Activated CD4-positive, alpha-beta T cell treated with anti-CD3 and anti-CD28 coated beads, Interleukin-2, amount 50 U/mL, for 48 hours (primary cell): Measurements from ENCODE around the gene GJD3.

Experiments used
- DNase-seq, 2 experiments: peaks; one replicate each; pipeline ENCODE4 v3.0.0-alpha.2; 2020

Gene GJD3

DNA sequence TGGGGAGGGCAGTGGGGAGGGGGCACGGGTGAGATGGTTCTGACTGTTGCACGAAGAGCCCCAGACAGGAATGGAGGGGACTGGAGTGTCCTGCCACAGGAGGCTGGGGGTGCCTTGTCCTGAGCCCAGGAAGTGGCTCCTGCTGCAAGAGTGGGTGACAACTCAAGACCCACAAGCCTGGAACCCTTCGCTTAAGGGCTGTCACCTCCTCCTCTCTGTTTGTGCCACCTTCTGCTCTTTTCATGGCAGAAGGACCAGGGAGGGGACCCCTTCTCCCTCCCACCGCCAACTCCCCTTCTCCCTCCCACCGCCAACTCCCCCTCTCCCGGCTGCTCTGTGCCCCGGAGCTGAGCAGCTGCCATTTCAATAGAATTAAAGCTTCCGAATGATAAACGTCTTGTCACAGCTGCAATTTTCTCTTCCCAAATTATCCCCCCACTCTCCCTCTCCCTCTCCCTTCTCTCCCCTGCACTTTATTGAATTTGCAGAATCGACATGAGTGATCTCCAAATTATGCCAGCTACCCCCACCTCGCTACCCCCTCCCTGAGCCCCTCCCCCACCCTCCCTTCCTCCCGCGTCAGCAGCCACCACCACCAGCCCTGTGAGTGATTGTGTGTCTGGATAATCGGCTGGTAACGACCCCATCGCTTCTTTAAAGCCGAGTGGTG, 13.7 kb downstream of the GJD3 start:
- no peak for DNase-seq

DNA sequence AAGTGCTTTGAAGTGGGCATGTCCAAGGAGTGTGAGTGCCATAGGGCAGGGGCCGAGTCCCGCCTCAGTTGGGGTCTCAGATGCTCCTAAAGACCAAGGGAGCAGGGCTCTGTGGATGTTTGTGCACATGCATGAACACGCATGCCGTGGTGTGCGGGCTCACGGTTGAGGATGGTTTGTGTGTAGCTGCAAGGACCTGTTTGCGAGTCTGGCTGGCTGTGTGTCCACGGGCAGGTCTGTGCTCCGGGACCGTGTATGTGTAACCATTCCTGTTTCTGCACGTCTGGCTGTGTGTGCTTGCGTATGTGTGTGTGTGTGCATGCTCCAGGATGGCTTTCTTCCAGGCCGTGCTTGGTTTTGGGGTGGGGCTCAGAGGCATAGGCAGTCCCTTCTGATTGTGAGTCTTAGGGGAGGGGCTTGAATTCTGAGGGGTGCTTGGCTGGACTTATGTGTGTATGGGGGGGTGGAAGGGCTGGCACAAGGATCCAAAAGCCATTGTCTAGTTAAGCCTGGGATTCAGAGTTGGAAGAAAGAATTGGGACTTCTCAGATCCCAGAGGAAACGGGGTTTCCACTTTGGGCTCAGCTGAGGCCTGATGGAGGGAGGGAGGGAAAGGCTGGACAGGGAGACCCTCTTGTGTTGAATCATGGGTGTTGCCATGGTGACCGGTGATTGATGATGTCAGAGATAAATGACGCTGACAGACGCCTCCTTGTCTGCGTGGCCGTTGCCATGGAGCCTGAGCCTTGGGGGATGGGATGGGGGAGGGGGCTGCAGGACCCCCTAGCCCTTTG, 14.4 kb downstream of the GJD3 start:
- DNase-seq, result no peak

DNA sequence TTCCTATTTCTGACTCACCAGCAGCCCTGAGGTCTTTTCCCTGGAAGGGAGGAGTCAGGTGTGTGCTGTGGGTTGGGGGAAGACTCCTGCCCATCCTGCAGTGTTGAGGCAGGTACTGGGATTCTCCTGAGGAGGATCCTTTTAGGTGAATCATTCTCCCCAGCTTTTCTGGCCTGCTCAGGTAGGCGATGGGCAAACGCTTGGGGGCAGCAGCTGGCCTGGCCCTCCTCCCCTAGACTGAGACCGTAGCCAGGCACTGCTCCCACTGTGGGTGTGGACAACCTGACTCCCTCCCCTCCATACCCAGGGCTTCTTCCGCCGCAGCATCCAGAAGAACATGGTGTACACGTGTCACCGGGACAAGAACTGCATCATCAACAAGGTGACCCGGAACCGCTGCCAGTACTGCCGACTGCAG, 15.1 kb downstream of the GJD3 start:
- no peak for DNase-seq

DNA sequence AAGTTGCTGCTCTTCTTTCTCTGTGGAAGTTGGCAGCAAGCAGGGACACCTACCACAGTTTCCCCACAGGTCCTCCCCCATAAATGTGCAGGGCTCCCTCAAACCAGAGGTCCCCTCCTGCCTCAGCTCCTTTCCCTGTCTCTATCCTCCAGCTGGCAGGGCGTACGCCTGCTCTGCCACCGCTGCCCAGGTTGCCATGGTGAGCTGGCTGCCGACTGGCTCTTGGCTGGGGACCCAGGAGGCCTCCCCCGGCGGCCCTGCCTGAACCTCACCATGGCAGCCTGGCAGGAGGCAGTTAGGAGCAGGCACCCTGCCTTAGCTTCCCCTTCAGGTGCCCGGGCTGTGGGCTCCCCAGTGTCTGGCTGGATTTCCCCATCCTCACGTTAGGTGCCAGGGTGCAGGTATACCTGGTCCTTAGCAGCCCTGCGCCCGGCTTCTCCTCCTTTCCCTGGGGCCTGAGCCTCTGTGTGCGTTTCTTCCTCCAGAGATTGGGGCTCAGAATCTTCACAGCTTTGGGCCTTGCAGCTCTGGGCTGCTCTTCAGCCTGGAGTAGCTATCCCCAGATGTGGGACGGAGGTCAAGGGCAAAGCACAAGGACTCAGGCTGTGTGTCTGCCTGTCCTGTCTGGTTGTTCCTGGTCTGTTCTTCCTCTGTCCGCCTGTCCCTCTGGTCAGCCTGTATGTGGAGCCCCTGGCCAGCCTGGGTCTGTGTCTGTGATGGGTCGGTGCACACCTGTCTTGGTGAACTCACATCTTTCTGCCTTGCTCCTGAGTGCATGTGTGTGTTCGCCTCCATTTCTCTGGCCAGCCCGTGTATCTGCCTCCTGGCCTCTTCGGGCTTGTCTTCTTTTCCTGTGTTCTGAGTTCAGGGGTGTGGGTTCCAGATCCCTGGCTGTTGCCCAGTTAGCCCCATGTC, 15.7 kb downstream of the GJD3 start:
- DNase-seq, result no peak

DNA sequence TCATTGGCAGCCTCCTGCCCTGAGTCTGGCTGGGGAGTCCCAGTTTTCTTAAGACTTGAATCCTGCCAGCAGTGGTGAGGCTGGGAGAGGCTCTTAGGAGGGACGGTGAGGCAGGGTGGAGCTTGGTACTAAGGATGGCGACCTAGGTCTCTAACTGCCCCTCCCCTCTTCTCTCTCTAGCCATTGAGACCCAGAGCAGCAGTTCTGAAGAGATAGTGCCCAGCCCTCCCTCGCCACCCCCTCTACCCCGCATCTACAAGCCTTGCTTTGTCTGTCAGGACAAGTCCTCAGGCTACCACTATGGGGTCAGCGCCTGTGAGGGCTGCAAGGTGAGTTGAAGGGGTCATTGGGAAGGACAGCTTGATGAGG, 16.4 kb downstream of the GJD3 start:
- DNase-seq, result no peak

DNA sequence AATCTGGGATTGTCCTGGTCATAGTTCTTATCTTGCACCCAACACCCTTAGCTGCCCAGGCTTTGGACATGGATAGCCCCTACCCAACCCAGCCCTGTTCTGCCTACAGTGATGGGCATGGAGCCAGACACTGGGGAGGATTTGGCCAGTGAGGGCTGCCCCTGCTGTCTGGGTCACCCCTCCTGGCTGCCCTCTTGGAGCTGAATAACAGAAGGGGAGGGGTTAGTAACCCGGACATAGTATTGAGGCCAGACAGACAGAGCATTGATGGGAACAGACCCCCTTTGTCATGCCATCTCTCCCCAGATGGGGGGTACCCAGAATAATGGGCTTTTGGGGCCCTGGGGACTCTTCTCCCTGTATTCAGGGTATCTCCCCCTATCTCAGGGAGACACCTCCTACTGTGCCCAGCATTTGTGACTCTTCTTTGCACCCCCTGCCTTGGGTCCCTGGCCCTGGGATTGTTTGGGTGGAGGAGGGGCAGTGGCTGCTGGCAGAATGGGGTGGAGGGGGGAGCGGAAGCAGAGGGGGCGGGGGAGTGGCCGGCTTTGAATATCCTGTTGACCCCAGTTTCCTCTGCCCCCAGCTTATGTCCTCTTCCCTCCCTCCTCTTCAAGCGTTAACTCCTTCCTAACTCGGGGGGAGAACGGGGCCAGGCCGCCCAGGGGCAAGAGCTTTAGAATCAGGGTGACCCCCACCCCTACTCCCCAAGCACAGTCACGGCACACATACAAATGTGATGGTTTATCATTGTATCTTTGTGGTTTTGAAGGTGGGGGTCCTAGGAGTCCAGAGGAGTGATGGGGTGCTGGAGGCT, 17.0 kb downstream of the GJD3 start:
- no peak for DNase-seq

DNA sequence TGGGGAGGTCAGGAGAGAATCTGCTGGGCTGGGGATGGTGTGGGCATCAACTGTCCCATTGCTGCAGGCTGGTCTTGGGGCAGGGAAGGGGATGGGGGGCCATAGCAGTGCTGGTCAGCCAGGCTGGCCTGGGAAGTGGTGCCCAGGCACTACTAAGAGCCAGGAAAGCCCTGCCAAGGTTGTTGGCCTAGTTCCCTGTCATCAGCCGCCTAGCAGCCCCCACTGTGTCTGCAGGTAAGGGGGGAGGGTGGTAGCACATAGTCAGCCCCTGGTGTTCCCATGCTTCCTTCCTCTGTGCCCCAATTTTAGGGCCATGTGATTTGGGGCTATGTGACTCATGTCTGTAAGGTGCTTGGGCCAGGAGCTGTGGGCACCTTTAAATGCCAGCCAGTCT, 17.8 kb downstream of the GJD3 start:
- DNase-seq, result no peak

DNA sequence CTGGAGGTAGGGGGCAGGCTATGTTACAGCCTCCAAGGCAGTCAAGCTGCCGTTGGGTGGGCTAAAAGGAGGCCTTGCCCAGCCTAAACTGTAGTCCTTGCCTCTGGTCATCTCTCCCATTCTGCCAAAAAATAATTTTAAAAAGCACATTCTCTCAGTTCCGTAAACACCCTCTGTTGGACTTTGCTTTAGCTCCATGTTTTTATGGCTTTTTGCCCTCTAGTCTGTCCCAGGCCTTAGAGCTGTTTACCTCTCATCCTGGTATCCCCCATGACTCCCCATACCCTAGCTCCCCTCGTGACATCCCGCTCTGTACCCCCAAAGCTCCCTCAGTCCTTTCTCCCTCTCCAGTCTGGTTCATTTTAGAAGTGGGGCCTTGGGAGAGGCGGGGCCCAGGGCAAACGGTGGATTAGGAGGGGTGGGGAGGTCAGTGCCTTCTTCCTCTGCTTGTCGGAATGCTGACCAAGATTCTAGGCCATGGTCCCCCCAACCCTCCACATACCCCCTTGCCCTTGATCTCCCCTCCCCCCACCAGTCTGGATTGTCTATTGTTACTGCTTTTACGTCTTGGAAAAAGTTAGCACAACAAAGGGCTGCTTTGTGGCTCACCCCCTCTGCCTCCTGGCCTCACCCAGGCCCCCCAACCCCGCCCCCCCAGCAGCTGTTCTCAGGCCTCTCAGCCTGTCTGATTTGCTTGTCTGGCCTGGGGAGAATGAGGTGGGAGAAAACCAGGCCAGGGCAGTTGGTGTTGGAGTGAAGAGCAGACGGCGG, 18.4 kb downstream of the GJD3 start:
- no peak for DNase-seq

DNA sequence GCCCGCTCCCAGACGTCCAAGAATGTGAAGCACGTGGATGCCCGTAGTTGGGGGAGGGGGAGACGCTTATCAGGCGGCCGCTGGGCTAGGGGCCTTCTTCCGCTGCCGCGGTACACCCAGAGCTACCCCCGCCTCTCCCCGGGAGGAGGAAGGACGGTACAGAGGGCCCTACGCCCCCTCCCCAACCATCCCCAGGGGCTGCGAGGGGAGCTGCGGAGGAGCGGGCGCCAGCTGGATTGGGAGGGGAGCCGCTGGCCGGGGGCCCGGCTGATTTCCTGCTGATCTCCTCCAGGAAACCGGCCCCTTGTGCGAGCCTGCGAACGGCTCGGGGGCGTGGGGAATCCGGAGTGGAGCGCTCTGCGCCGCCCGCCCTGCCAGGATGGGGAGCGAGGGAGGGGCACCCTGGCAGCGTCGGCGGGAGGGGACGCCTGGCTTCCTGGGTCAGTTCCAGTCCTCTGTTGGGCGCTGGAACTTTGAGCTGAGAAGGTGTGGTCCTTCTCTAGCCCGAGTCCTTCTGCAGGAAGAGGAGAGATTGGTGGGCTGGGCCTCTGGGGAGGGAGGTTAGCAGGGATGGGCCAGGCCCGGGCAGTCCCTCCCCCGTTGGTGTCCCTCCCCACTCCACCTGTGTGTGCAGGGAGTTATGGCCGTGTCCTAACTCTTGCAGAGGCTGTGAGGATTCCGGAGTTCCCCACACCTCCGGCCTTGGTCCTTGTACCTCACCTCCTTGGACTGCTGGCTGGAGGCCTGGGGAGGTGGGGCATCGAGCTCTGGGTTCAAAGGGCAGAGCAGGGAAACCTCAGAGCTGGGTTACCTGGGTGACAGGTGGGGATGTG, 19.2 kb downstream of the GJD3 start:
- peak in 1 of 2 experiments; percentile 38 for DNase-seq

DNA sequence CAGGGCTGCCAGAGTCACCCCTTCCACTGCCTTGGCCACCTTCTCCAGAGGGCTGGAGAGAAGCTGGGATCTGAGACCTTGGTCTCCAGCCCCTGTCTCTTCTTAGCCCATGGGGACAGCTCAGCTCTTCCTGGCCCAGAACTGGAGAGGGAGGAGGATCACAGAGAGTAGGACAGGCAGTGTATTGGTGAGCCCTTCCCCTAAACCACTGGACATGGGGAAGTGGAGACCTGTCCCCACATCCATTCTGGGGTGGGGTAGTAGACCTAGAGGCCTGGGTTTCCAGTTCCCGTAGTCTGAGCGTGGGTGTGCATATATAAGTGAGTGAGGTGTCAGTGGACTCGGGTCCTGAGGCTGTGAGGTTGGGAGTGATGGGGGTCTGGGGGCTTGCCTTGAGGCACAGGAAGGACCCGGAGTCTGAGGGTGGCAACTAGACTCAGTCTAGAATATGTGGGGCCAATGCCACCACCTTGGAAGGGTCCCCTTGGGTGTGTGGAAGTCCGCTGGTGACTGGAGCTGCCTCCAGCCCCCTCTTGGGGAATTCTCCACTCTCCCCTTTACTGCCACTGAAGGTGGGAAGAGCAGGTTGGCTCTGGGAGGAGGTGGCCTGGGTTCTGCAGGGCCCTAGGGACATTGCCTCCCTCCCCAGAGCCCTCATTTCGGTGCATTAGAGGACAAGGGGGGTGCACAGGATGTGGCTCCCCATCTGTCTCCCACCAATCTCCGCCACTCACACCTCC, 19.9 kb downstream of the GJD3 start:
- no peak for DNase-seq

DNA sequence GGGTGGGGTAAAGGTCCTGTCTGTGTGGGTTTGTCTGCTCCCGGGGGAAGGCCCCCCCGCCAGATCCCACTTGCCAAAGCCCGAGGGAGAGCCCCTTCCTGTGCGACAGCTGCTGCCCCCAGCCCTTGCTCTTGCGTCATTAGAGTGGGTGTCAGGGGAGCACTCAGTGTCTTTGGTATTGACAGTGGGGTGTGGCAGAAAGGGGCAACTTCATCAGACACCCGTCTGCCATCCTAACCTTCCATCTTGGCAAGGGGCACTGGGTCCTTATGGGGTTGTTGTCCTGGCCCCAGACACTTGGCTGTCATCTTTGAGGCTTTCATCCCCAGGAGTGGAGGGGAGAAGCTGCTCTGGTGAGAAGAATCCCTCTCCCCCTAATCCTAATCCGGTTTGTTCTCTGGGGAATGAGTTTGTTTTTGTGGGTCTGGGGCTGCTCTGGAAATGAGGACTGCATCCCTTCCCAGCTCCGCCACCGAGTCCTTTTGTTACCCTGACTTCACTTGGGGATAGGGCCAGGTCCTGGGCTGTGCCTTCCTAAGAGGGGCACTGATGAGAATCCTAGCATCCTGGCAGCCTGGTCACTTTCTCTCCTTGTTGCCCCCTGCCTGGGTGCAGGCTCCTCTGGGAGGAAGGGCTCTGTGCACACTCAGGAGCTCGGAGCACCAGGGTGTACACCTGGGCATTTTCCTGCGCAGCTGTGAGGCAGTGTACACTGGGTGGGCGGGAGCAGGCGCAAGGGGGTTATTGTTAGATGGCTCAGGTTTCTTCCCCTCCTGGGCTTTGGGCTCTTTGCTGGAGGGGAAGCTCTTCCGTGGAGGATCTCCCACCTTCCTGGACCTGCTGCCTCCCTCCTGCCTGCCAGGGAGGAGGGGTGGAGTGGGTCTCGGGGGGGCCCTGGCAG, 21.1 kb downstream of the GJD3 start:
- DNase-seq, result no peak

DNA sequence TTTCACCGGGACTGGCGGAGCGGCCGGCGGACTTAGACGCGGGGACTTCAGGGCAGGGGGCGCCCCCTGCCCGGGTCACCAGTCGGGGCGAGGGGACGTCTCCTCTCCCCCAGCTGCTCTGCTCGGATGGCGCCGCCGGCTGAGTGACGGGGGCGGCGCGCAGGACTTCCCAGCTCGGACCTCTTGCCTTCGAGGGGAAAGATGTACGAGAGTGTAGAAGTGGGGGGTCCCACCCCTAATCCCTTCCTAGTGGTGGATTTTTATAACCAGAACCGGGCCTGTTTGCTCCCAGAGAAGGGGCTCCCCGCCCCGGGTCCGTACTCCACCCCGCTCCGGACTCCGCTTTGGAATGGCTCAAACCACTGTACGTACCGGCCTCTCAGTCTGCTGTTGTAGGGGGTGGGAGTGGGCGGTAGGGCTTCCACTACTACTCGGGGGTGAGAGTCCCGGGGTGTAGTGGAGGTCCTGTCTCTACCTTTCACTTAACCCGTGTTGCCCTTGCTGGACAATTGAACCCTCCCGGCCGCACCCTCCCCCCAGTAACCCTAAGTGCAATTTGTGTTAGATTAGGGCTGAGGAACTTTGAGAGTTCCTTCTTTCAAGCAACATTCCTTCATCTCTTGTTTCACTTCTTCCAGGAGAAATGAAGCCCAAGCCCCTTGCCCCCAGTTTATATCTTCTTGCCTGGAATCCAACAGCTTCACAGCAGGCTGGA, 21.9 kb downstream of the GJD3 start:
- DNase-seq, result no peak

DNA sequence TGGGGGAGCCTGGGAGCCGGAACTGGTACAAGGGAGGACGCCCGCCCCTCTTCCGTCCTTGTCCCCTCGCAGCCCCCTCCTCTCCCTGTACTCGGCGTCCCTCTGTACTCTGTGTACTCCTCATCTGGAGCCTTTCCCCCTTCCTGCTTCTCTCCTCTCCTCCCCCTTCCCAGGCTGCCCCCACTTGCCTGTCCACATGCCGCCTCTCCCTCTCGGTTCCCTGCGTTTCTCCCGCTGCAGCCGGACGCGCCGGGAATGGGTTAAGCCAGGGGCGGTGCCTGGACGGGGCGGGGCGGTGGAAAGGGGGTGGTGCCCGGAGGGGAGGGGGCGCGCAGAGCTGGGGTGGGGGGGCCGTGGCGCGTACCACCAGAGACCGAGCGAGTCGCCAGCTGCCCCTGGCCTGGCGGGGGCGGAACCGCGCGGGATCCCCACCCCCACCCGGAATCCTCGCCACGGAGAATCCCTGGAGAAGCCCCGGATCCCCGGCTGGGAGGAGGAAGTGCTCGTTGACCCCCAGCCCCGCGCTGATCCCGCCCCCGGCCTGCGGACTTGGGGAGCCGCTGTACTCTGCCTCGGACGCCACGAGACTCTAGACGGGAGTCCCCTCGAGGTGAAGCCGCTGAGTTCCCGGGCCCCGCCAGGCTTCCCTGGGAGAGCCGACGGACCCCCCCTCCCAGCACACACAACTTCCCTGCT, 22.6 kb downstream of the GJD3 start:
- peak in 1 of 2 experiments; percentile 42 for DNase-seq

DNA sequence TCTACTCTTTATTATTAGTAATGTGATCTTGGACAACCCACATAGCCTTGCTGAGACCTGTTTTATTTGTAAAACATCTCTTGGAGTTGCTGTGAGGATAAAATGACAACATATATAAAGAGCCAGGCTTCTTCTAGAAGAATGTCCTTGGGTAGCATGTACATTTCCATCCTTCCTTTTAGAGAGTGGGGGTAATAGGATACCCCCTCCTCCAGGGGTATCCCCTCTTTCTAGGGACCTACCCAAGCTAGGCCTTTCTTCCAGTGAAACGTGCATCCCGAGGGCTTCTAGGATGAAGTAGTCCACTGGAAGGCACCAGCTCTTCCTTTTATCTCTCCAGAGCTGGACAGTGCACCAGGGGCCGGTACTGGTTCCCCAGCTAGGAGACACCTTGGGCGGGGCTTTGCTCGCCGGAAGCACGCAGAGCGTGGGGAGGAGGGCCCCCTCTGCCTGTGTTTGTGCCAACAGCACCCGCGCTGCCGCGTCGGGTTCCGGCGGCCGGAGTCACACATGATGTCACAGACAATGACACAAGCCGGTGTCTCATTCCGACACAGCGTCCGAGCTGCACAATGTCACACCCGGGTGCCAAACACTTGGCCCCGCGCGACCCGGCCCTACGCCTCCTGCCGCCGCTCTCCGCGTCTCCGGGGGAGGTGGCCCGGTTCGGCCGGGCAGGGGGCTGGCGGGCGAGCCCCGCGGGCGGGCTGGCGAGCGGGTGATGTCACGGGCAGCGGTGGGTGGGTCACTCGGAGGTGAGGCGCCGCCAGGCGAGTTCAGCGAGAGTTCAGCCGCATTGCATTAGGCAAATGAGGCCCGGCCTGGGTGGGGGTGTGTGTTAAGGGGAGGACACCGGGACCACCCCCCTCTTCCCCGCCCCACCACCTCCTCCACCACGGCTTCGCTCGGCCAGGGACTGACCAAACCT, 23.4 kb downstream of the GJD3 start:
- DNase-seq, result peak; percentile 82 to 87

DNA sequence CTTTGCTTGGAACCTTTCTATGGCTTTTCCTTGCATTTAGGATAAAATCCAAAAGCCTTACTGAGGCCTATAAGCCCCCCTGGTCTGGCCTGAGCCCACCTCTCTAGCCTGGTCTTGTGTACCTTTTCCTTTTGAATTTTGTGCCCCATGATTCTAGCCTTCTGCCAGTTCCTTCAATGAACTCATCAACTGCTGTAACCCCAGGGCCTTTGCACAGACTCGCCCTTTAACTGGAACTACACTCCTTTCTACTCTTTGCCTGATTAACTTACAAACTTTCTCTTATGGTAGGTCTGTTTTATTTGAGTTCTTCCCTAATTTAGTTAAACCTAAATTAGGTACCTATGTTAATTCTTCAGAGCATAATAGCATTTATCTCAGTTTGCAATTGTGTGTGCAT, 24.2 kb downstream of the GJD3 start:
- DNase-seq, result no peak

DNA sequence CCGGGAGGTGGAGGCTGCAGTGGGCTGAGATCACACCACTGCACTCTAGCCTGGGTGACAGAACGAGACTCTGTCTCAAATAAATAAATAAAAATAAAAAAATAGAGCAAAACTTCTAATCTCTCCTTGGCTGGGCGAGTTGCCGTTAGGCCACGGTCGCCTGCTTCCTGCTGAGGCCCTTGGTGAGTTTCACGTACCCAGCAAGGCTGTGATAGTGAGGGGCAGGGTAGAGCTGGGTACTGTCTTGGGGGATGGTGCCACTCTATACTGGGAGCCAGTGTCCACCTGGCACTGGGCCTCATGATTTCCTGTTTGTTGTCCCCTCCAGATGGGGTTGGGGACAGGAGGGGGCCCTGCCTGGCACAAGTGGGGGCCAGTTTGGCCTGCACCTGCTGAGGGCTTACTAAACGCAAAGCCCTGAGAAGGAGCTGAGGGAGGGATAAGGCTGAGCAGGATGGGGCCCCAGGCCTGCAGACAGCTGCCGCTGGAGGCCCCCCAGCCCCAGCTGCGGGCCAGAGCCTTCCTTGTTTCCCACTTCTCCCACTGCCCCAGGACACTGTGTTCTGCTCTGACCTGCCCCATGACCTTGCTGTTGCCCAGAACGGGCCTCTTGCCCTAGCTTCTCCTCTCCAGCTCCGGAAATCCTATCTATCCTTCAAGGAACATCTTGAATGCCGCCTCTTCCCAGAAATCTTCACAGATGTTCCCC, 25.4 kb downstream of the GJD3 start:
- no peak for DNase-seq
